Stimulated activated naive CD4-positive, alpha-beta T cell (primary cell): ENCODE measurements around the gene SRGN.
"Not testable (repeated sequence)": the region's sequence is repeated elsewhere in the genome, so short reads cannot be mapped to it uniquely, and the experiment has no call there.

Experiments
- DNase-seq, 6 experiments: peaks; one replicate each; lab custom pipeline; 2025; lab: John Stamatoyannopoulos, UW

SRGN gene

GRCh38 chr10:69087590-69088470 is at the start of gene SRGN:
TSS of gene SRGN (plus strand) at chr10:69088103. CDS start at chr10:69088158, 55 bp downstream.
- DNase-seq = peak; percentile 42 to 90 (median 82)

- DNase-seq = not testable (repeated sequence)
Measured at GRCh38 chr10:69040904-69041303, 47.0 kb upstream of the SRGN start.

GRCh38 chr10:69042417-69042816 is 45.5 kb upstream of the SRGN start:
- DNase-seq = no peak

- no peak for DNase-seq
Measured at GRCh38 chr10:69042838-69043237, 45.1 kb upstream of the SRGN start.

GRCh38 chr10:69043931-69044531 is 43.9 kb upstream of the SRGN start:
- DNase-seq = no peak

- no peak for DNase-seq
Measured at GRCh38 chr10:69044546-69044945, 43.4 kb upstream of the SRGN start.

GRCh38 chr10:69045441-69046300 is 42.2 kb upstream of the SRGN start:
- peak in 3 of 6 experiments; percentile 28 to 64 (median 56) for DNase-seq

- no peak for DNase-seq
Measured at GRCh38 chr10:69047111-69047832, 40.6 kb upstream of the SRGN start.

GRCh38 chr10:69048103-69048502 is 39.8 kb upstream of the SRGN start:
- DNase-seq = no peak

GRCh38 chr10:69049566-69049961 is 38.3 kb upstream of the SRGN start:
- DNase-seq = no peak

GRCh38 chr10:69051303-69051702 is 36.6 kb upstream of the SRGN start:
- no peak for DNase-seq

GRCh38 chr10:69051710-69052487 is 36.0 kb upstream of the SRGN start:
- no peak for DNase-seq

- no peak for DNase-seq
Measured at GRCh38 chr10:69052736-69053135, 35.2 kb upstream of the SRGN start.

GRCh38 chr10:69055241-69055640 is 32.7 kb upstream of the SRGN start:
- no peak for DNase-seq

GRCh38 chr10:69056129-69056528 is 31.8 kb upstream of the SRGN start:
- DNase-seq = no peak

- no peak for DNase-seq
Measured at GRCh38 chr10:69056536-69057260, 31.2 kb upstream of the SRGN start.

- DNase-seq = peak in 1 of 6 experiments; percentile 16
Measured at GRCh38 chr10:69057261-69057950, 30.5 kb upstream of the SRGN start.

GRCh38 chr10:69057951-69058297 is 30.0 kb upstream of the SRGN start:
- no peak for DNase-seq

- DNase-seq = no peak
Measured at GRCh38 chr10:69060127-69060798, 27.6 kb upstream of the SRGN start.
